HG02938 (cell line): ENCODE measurements around the gene IFNK.
"Not testable (repeated sequence)": the region's sequence is repeated elsewhere in the genome, so short reads cannot be mapped to it uniquely, and the experiment has no call there.

Experiments
- ATAC-seq: cut with Tn5 transposase; IDR thresholded peaks from one replicate; pipeline ENCODE4 v1.9.1; 2021; ENCODE audit warnings: mild to moderate bottlenecking, moderate library complexity; ENCODE audit not compliant: unreplicated experiment

The IFNK gene, protein sequence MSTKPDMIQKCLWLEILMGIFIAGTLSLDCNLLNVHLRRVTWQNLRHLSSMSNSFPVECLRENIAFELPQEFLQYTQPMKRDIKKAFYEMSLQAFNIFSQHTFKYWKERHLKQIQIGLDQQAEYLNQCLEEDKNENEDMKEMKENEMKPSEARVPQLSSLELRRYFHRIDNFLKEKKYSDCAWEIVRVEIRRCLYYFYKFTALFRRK

DNA sequence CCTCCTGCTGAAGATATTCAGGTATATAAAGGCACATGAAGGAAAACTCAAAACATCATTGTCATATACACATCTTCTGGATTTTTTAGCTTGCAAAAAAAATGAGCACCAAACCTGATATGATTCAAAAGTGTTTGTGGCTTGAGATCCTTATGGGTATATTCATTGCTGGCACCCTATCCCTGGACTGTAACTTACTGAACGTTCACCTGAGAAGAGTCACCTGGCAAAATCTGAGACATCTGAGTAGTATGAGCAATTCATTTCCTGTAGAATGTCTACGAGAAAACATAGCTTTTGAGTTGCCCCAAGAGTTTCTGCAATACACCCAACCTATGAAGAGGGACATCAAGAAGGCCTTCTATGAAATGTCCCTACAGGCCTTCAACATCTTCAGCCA, at the start of gene IFNK:
Gene IFNK, plus strand, starts transcription at position 55 of the 400 bp plus-strand sequence. Its CDS starts 47 bp downstream, at position 102.
- no peak for ATAC-seq

DNA sequence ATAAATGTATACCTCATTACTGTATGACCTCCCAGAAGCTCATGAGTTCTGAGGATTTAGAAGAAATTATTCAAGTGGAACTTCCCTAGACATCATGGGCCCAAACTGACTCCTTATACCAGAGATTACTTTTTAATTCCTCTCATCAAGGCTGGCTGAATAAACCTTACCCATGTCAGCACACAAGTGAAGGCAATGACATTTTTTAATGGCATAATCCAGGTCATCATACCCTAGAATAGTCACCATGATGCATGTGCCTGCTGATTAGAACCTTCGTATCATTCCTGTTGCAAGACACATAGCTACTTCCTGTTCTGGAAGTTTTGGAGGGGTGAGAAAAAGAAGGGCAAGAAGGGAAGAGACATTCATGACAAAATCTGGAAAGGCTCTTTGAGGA, 49.8 kb upstream of the IFNK start:
- ATAC-seq: no peak

DNA sequence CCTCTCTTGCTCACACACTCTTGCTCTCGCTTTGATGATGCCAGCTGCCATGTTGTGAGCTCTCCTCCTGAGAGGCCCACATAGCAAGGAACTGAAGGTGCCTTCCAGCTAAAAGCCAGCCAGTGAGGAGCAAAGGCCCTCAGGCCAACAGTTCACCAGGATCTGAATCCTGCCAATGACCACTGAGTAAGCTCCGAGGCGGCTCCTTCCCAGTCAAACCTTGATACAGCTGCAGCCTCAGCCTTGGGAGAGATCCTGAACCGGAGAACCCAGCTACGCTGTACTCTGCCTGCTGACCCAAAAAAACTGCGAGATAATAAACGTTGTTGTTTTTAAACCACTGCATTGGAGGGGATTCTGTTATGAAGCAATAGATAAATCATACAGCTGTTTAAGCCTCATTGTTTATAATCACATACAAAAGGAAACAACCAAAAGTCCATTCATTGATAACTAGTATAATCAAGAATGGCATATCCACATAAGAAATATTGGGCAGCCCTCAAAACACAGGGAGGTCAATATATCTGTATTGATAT, 49.0 kb upstream of the IFNK start:
- ATAC-seq: no peak

DNA sequence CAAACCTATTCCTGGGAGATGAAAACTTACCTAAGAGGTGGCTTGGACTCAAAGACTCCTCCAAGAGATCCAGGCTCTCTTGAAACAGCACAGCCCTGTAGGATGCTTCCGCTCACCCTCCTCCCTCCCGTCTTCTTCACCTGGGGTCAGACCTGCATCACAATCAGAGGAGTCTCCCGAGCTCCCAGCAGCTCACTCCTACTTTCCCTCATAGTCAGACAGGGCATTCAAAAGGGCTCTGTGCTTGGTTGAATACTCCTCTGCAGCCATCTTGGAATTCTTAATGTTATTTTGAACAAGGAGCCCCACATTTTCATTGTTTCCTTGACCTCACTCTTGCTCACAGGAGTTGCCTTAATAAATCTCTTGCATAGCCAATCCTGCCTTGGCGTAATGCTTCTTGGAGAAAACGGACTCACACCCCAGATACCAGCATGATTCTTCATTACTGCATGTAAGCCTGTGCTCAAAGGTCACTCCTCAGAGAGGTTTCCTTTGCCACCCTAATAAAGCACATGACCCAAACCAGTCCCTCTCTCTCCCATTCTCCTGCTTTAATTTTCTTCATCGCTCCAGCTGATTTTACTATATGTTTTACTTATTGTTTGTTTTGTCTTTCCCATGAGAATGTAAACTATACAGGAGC, 47.1 kb upstream of the IFNK start:
- ATAC-seq: no peak

- ATAC-seq: no peak
Measured at GRCh38 chr9:27478322-27478721, 45.8 kb upstream of the IFNK start.

DNA sequence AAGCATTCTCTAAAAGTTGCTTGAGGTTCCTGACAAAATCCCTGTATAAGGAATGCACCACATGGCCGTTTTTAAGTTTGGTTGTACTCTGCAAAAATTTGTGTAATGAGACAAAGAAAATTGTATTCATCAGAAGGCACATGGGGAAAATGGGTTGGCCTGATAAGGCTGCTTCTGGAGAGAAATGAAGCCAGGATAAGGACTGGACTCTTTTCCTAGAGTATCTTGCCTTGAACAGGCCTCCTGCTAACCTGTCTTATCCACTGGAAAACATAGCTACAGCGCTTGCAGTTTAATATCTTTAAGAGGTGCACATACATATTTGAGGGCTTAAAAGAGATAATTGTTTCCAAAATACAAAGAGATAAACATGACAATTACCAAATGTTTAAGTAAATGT, 41.4 kb upstream of the IFNK start:
- ATAC-seq: no peak

DNA sequence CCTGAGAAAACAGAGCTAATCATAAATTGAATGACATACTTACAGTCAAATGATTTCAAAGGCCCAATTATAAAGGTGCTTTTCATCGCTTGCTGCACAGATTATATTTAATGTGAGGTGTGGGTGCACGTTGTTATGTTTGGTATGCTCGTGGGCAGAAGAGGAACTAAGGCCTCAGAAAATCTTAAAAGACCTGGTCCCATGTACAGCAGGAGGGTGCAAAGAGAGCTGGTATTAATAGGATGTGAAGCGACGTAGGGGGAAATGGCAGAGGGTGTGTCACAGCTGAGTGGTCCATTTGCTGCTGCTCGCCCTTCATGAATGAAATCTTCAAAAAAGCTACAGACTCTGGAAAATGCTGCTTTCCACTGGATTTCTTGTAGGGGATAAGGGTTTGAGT, 40.5 kb upstream of the IFNK start:
- no peak for ATAC-seq

GRCh38 chr9:27485158-27485557, 38.9 kb upstream of the IFNK start:
- peak; percentile 78 for ATAC-seq

- no peak for ATAC-seq
Measured at GRCh38 chr9:27487128-27487640, 36.9 kb upstream of the IFNK start.

- no peak for ATAC-seq
Measured at GRCh38 chr9:27487927-27488326, 36.2 kb upstream of the IFNK start.

- ATAC-seq: peak; percentile 83
Measured at GRCh38 chr9:27489087-27489876, 34.8 kb upstream of the IFNK start.

DNA sequence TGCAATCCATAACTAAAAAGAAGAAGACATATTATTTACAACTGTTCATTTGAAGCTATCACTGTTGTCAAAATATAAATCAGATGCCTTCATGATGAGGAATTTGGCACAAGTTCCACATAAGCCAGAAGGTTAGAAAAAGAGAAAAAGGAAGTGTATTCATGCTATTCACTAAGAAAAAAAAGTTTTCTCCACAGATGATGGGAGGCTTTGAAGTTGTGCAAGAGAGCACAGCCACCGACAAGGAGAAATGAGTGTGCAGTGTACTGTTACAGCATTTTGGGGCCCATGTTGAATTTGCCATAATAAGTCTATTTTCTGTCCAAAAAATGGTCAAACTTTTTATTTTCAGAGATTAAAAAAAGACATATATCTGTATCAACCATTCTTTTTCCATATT, 32.9 kb upstream of the IFNK start:
- no peak for ATAC-seq

- ATAC-seq: no peak
Measured at GRCh38 chr9:27495480-27496134, 28.5 kb upstream of the IFNK start.

DNA sequence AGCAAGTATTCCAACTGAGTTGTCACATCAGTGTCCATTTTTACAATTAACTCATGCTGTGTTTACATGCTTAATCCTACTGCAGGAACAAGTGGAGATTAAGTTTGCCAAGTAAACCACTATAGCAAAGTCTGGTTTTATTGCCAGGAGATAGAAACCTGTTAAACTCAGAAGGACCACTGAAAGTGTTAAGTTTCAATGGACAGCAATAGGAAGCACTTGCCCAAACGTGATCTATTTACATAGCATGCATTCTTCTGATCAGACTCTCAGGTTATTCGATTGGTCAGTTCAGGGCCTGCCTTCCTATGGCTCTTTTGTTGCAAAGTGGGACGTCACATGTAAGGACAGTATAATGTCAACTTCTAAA, 28.0 kb upstream of the IFNK start:
- ATAC-seq: no peak

GRCh38 chr9:27497883-27498417, 26.1 kb upstream of the IFNK start:
- ATAC-seq: no peak

DNA sequence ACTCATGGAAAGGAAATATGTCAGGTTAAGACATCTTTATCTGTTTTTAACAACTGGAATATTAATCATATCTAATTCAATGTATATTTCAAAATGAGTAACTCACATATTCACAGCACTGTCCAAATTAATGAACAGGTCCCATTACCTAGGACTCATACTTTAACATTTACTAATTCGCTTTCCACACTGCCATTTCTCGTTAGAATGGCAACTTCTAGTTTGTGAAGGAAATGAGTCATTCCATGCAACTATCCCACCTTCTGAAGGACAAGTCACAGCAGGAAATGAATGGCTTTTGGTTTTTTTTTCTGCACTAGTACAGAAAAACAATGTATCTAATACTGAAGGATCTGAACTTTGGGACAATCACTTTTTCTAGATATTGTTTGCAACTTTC, 24.6 kb upstream of the IFNK start:
- peak; percentile 43 for ATAC-seq

DNA sequence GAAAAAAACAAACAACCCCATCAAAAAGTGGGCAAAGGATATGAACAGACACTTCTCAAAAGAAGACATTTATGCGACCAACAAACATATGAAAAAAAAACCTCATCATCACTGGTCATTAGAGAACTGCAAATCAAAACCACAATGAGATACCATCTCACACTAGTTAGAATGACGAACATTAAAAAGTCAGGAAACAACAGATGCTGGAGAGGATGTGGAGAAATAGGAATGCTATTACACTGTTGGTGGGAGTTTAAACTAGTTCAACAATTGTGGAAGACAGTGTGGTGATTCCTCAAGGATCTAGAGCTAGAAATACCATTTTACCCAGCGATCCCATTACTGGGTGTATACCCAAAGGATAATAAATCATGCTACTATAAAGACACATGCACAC, 23.2 kb upstream of the IFNK start:
- ATAC-seq: not testable (repeated sequence)

GRCh38 chr9:27503623-27504022, 20.5 kb upstream of the IFNK start:
- no peak for ATAC-seq

GRCh38 chr9:27504259-27504658, 19.8 kb upstream of the IFNK start:
- ATAC-seq: no peak

GRCh38 chr9:27505744-27506161, 18.3 kb upstream of the IFNK start:
- no peak for ATAC-seq

GRCh38 chr9:27506981-27507380, 17.1 kb upstream of the IFNK start:
- no peak for ATAC-seq
